Hepatocyte (in vitro differentiated cells): Measurements from ENCODE around the gene FCAMR.

Source experiments
- CTCF ChIP-seq: fragments of 200-600 bp; sonication (generic); IDR thresholded peaks from 2 replicates; pipeline ENCODE4 v1.5.1; 2016; ENCODE audit warnings: antibody characterized with exemption, mild to moderate bottlenecking; ENCODE audit not compliant: poor library complexity
- EZH2 ChIP-seq: fragments of 200-600 bp; sonication (generic); IDR thresholded peaks from 2 replicates; pipeline ENCODE4 v1.6.1; 2016; ENCODE audit warnings: antibody characterized with exemption, mild to moderate bottlenecking, borderline replicate concordance
- EZH2phosphoT487 ChIP-seq: fragments of 200-600 bp; sonication (generic); IDR thresholded peaks from one replicate; pipeline ENCODE4 v1.6.1; 2018; ENCODE audit warnings: antibody characterized with exemption, mild to moderate bottlenecking, low read depth, moderate library complexity; ENCODE audit not compliant: unreplicated experiment, severe bottlenecking

GRCh38 chr1:206941766-206942418 lies 28.4 kb downstream of the FCAMR start:
- TF ChIP-seq CTCF: no peak
- no peak for TF ChIP-seq EZH2
- no peak for TF ChIP-seq EZH2phosphoT487
